ENCODE measurements around the gene FAM20C. TPM values are rescaled to one million over a fixed set of nuclear protein-coding genes. Genes with fewer than 3 reads are reported as not detected.

The FAM20C gene
- total RNA-seq, 1 donor from 2014 or later, result 10.0 TPM

DNA sequence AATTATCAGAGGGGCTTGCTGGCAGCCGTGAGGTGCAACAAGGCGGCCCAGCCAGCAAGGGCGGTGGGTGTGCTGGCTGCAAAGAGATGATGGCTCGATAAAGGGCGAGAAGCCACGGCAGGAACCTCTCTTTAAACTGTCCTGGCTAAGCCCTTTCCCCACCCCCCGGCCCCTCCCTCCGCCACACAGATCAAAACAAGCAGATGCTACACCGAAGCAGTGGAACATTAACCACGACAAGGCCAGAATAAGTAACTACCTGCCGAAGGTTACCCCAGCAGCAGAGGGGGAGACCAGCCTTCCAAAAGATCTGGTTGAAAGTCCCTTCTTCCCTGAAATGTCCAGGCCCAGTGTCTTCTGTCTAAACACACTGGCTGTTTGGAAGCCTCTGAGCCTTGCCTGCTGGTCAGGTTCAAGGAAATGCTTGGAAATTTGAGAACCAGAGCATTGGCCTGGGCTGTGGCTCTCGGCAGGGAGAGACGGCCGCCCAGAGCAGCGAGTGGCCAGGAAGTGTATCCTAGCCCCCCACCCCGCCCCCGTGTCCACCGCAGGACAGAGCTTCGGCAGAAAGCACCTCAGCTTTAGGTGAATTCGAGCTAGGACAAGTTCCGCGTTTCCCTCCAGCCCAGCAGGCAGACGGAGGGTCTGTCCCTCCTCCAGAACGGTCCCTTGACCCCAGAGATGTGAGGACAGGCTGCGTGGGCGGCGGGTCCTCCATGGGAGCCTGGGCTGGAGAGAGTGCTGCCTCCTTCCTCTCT lies 2.1 kb downstream of the FAM20C start:
- peak overlapping the region; percentile 93 for H3K4me3 ChIP-seq (ENCODE audit: insufficient read depth, low read depth, low read length)
- Mint-ChIP-seq H3K4me3 (ENCODE audit: unreplicated experiment) (peak overlapping the region; percentile 83), H3K4me1 (ENCODE audit: low read depth, unreplicated experiment) (peaks cover 10% of the 10 kb centered on the region), H3K36me3 (ENCODE audit: low read depth, unreplicated experiment) (peaks cover 10% of the 10 kb centered on the region), H3K27me3 (ENCODE audit: low read depth, unreplicated experiment) (peaks cover 60% of the 10 kb centered on the region), H3K27ac (ENCODE audit: unreplicated experiment) (no peak overlapping the region), H3K9me3 (ENCODE audit: unreplicated experiment) (peaks cover 2% of the 10 kb centered on the region)
- peaks cover 65% of the 10 kb centered on the region for H4K20me1 ChIP-seq (ENCODE audit: insufficient read depth, low read length)
- FAIRE-seq (no peak), DNase-seq (ENCODE audit: low read depth) (peak; percentile 53)
- no peak for TF ChIP-seq EZH2 (IDR thresholded peaks at IDR 0.05; ENCODE audit: insufficient read depth, low read length)
- TF ChIP-seq, protein P1, sequence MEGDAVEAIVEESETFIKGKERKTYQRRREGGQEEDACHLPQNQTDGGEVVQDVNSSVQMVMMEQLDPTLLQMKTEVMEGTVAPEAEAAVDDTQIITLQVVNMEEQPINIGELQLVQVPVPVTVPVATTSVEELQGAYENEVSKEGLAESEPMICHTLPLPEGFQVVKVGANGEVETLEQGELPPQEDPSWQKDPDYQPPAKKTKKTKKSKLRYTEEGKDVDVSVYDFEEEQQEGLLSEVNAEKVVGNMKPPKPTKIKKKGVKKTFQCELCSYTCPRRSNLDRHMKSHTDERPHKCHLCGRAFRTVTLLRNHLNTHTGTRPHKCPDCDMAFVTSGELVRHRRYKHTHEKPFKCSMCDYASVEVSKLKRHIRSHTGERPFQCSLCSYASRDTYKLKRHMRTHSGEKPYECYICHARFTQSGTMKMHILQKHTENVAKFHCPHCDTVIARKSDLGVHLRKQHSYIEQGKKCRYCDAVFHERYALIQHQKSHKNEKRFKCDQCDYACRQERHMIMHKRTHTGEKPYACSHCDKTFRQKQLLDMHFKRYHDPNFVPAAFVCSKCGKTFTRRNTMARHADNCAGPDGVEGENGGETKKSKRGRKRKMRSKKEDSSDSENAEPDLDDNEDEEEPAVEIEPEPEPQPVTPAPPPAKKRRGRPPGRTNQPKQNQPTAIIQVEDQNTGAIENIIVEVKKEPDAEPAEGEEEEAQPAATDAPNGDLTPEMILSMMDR (IDR thresholded peaks at IDR 0.05; ENCODE audit: insufficient read depth, low read depth, low read length), result no peak
- no peak overlapping the region for H2AFZ ChIP-seq (ENCODE audit: low read depth, low read length)
- no peaks in the 10 kb centered on the region for H3K27me3 ChIP-seq (ENCODE audit: insufficient read depth, low read length)
- H3K79me2 ChIP-seq (ENCODE audit: insufficient read depth, low read length), result peaks cover 70% of the 10 kb centered on the region
- no peaks in the 10 kb centered on the region for H3K9me3 ChIP-seq (ENCODE audit: insufficient read depth, low read depth, low read length)
- peak overlapping the region; percentile 99 for H3K4me2 ChIP-seq (ENCODE audit: low read length)
- peak overlapping the region; percentile 84 for H3K9ac ChIP-seq (ENCODE audit: low read length)
- H3K36me3 ChIP-seq (ENCODE audit: insufficient read depth, low read length), result peaks cover 33% of the 10 kb centered on the region
- H3K4me1 ChIP-seq (ENCODE audit: insufficient read depth, low read length), result peaks cover 36% of the 10 kb centered on the region
- peak overlapping the region; percentile 54 for H3K27ac ChIP-seq (ENCODE audit: low read depth, low read length)

DNA sequence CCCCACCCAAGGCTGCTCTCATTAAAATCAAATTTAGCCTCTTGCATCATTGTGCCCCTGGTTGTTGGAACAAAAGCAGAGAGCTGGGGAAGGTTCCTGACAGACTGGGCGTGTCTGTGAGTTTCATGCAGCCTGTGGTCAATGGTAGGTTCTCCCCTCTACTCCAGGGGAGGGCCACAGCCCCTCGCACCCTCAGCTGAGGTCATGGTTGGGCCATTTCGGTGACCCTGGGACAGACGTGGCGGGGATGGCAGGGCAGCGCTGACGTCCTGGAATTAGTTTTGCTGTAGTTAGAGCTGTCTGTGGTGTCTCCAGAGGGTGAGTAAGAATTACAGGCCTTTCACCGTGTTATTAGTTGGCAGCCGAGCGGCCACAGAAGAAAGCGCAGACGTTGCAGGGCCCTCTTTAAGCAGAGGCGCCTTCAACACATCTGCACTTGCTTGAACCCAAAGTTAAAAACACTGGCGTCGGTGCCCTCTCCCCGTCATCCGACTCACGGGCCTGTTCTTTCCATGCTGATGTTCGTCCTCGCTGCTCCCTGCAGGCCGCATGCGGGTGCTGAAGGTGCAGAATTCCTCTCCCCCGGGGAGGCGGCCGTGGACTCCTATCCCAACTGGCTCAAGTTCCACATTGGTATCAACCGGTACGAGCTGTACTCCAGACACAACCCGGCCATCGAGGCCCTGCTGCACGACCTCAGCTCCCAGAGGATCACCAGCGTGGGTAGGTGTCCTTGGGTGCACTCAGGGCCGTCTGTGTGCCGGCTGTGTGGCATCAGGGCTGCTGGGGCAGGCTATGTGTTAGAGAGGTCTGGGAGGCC lies 2.8 kb downstream of the FAM20C start:
- Histone ChIP-seq H3K36me3 (ENCODE audit: insufficient read depth, low read length) (peaks cover 38% of the 10 kb centered on the region), H3K9me3 (ENCODE audit: insufficient read depth, low read depth, low read length) (no peaks in the 10 kb centered on the region), H3K4me3 (ENCODE audit: insufficient read depth, low read depth, low read length) (peak overlapping the region; percentile 93), H3K4me2 (ENCODE audit: low read length) (peak overlapping the region; percentile 99), H4K20me1 (ENCODE audit: insufficient read depth, low read length) (peaks cover 71% of the 10 kb centered on the region), H3K4me1 (ENCODE audit: insufficient read depth, low read length) (peaks cover 36% of the 10 kb centered on the region), H3K9ac (ENCODE audit: low read length) (peak overlapping the region; percentile 84), H2AFZ (ENCODE audit: low read depth, low read length) (no peak overlapping the region), H3K27me3 (ENCODE audit: insufficient read depth, low read length) (no peaks in the 10 kb centered on the region), H3K79me2 (ENCODE audit: insufficient read depth, low read length) (peaks cover 77% of the 10 kb centered on the region), H3K27ac (ENCODE audit: low read depth, low read length) (peak overlapping the region; percentile 54)
- Mint-ChIP-seq H3K27ac (ENCODE audit: unreplicated experiment) (peak overlapping the region; percentile 34), H3K36me3 (ENCODE audit: low read depth, unreplicated experiment) (peaks cover 15% of the 10 kb centered on the region), H3K4me3 (ENCODE audit: unreplicated experiment) (peak overlapping the region; percentile 83), H3K4me1 (ENCODE audit: low read depth, unreplicated experiment) (peaks cover 10% of the 10 kb centered on the region), H3K27me3 (ENCODE audit: low read depth, unreplicated experiment) (peaks cover 53% of the 10 kb centered on the region), H3K9me3 (ENCODE audit: unreplicated experiment) (peaks cover 2% of the 10 kb centered on the region)
- peak; percentile 55 for DNase-seq (ENCODE audit: low read depth)
- FAIRE-seq, result no peak
- TF ChIP-seq, protein P1 (IDR thresholded peaks at IDR 0.05; ENCODE audit: insufficient read depth, low read depth, low read length), result no peak
- no peak for TF ChIP-seq EZH2 (IDR thresholded peaks at IDR 0.05; ENCODE audit: insufficient read depth, low read length)

Data from astrocyte (in vitro differentiated cells and primary cell).